OCI-LY7 (cell line): ENCODE results near the gene NTM. TPM values are rescaled to one million over a fixed set of nuclear protein-coding genes. Genes with fewer than 3 reads are reported as not detected.

ENCODE experiments used
- BruUV-seq: library from RNA; stranded (reverse); fragments of 400-500 nt; replicated peaks from 2 replicates; lab custom pipeline; 2021; lab: Mats Ljungman, UMichigan
- CTCF ChIA-PET: fragments of 300-600 bp; sonication (Branson Sonifier 250); formaldehyde crosslinking; loops from one replicate; lab custom pipeline; 2022; ENCODE audit warnings: antibody characterized with exemption; ENCODE audit not compliant: unreplicated experiment; lab: Charles Lee
- POLR2A ChIA-PET: fragments of 300-600 bp; sonication (Branson Sonifier 250); formaldehyde crosslinking; loops from one replicate; lab custom pipeline; 2022; ENCODE audit warnings: antibody characterized with exemption; lab: Charles Lee
- DNase-seq: peaks from one replicate; pipeline ENCODE4 v3.0.0-alpha.2; 2015; ENCODE audit warnings: low spot score
- H2AFZ ChIP-seq: fragments of 200-600 bp; sonication (generic), shearing (Covaris generic); 2 replicates; pipeline ENCODE4 v1.6.1; 2014; ENCODE audit warnings: mild to moderate bottlenecking, antibody characterized with exemption, low read length, moderate library complexity
- H3K27ac ChIP-seq: fragments of 200-600 bp; sonication (generic); 2 replicates; pipeline ENCODE4 v1.5.1; 2014; ENCODE audit warnings: mixed run types, low read depth, mild to moderate bottlenecking, moderate library complexity, low read length, inconsistent platforms; ENCODE audit not compliant: poor library complexity, severe bottlenecking
- H3K36me3 ChIP-seq: fragments of 200-600 bp; sonication (generic); 2 replicates; pipeline ENCODE4 v1.6.1; 2014; ENCODE audit warnings: mild to moderate bottlenecking, antibody characterized with exemption, low read length, moderate library complexity, mixed read lengths; ENCODE audit not compliant: insufficient read depth
- H3K4me1 ChIP-seq: fragments of 200-600 bp; sonication (generic); 2 replicates; pipeline ENCODE4 v1.5.1; 2014; ENCODE audit warnings: mild to moderate bottlenecking, low read length; ENCODE audit not compliant: insufficient read depth, poor library complexity, severe bottlenecking
- H3K4me2 ChIP-seq: fragments of 200-600 bp; sonication (generic); 2 replicates; pipeline ENCODE4 v1.6.1; 2014; ENCODE audit warnings: mild to moderate bottlenecking, low read length
- H3K4me3 ChIP-seq: fragments of 200-600 bp; sonication (generic); 2 replicates; pipeline ENCODE4 v1.5.1; 2014; ENCODE audit warnings: mild to moderate bottlenecking, low read depth, low read length; ENCODE audit not compliant: poor library complexity, severe bottlenecking
- H3K79me2 ChIP-seq: fragments of 200-600 bp; sonication (generic); 2 replicates; pipeline ENCODE4 v1.6.1; 2016; ENCODE audit warnings: low read depth, mild to moderate bottlenecking, low read length, moderate library complexity, mixed read lengths; ENCODE audit not compliant: insufficient read depth
- H3K9me2 ChIP-seq: fragments of 200-600 bp; sonication (generic); 2 replicates; pipeline ENCODE4 v1.6.1; 2016; ENCODE audit warnings: mild to moderate bottlenecking, low read length, mixed read lengths; ENCODE audit not compliant: insufficient read depth
- H3K9me3 ChIP-seq: fragments of 200-600 bp; sonication (generic); 2 replicates; pipeline ENCODE4 v1.6.1; 2014; ENCODE audit warnings: mild to moderate bottlenecking, mixed run types, low read length, mixed read lengths
- H4K20me1 ChIP-seq: fragments of 200-600 bp; sonication (generic); 2 replicates; pipeline ENCODE4 v1.6.1; 2014; ENCODE audit warnings: mild to moderate bottlenecking, antibody characterized with exemption, low read length, moderate library complexity, mixed read lengths; ENCODE audit not compliant: insufficient read depth
- EZH2phosphoT487 ChIP-seq: fragments of 200-600 bp; sonication (generic); IDR thresholded peaks from 2 replicates; pipeline ENCODE4 v1.6.1; 2018; ENCODE audit warnings: low read depth, borderline replicate concordance, mild to moderate bottlenecking, mixed run types, antibody characterized with exemption, low read length, moderate library complexity, mixed read lengths
- intact Hi-C: fragments of 100-400 bp; cut with micrococcal nuclease; formaldehyde crosslinking; loops from one replicate; pipeline ENCODE4 v1.10.0; 2022; ENCODE audit not compliant: unreplicated experiment
- total RNA-seq, 2 experiments: library from RNA; depleted of rRNA in 1 of 2; stranded (reverse); fragments of >200 nt in 1 of 2; shearing (Covaris generic) in 1 of 2; gene quantifications; 2 replicates each; pipeline ENCODE4 v1.2.3, GENCODE V29; 2014 to 2022
- TF ChIP-seq, protein P1 (sequence below): fragments of 200-600 bp; sonication (generic); conservative IDR thresholded peaks from 2 replicates; pipeline ENCODE4 v1.5.1; 2014; ENCODE audit warnings: mild to moderate bottlenecking, antibody characterized with exemption, low read length, moderate library complexity, mixed read lengths

NTM gene
- total RNA-seq, 2 experiments from 2014 or later: not detected

DNA sequence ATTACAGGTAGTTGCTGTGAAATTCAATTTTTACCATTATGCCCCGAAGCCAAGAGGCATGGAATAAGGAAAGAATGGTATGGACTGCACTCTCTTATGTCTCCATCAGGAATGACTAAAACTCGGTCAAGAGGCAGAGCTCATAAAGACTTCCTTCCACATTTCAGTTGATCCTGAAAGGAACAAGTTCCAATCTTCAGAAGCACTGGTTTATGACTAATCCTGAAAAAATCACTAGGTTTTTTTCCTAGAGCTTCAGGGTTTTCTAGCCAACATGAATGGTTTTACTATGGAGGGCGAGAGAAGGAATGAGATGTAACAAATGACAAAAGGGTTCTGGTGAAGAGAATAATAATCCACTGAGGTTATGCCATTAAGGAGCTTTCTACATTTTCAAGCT lies 832.2 kb downstream of the NTM start:
- Histone ChIP-seq H3K4me3 (no peak overlapping the region), H3K79me2 (no peaks in the 10 kb centered on the region), H4K20me1 (no peaks in the 10 kb centered on the region), H3K4me2 (no peak overlapping the region), H3K27ac (no peak overlapping the region), H3K4me1 (no peaks in the 10 kb centered on the region), H3K9me3 (no peaks in the 10 kb centered on the region), H3K9me2 (no peaks in the 10 kb centered on the region), H2AFZ (no peak overlapping the region), H3K36me3 (no peaks in the 10 kb centered on the region)
- no TSS peak for BruUV-seq
- POLR2A ChIA-PET: no interaction called here
- TF ChIP-seq EZH2phosphoT487: no peak
- TF ChIP-seq, protein P1, sequence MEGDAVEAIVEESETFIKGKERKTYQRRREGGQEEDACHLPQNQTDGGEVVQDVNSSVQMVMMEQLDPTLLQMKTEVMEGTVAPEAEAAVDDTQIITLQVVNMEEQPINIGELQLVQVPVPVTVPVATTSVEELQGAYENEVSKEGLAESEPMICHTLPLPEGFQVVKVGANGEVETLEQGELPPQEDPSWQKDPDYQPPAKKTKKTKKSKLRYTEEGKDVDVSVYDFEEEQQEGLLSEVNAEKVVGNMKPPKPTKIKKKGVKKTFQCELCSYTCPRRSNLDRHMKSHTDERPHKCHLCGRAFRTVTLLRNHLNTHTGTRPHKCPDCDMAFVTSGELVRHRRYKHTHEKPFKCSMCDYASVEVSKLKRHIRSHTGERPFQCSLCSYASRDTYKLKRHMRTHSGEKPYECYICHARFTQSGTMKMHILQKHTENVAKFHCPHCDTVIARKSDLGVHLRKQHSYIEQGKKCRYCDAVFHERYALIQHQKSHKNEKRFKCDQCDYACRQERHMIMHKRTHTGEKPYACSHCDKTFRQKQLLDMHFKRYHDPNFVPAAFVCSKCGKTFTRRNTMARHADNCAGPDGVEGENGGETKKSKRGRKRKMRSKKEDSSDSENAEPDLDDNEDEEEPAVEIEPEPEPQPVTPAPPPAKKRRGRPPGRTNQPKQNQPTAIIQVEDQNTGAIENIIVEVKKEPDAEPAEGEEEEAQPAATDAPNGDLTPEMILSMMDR: no peak
- DNase-seq: no peak
- CTCF ChIA-PET: no interaction called here
- intact Hi-C loops: no loop called here

DNA sequence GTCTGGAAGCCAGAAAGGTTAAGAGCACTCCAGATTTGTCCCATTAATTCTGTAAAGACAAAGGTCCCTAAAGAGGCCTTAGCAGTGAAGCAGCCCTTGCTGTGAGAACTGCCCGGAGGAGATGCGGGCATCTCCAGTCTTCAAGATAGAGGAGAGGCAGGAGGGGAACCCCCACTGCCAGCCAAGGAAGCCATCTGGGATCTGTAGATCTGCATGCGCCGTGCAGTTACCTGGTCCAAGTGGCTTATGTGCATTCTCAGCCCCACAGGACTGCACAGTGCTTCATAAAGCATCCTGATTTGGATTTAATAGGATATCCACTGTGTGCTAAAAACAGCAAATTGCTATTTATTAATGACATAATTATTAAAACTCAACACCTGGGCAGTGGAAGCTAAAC lies 834.6 kb downstream of the NTM start:
- no peaks in the 10 kb centered on the region for H4K20me1 ChIP-seq
- H3K4me1 ChIP-seq: no peaks in the 10 kb centered on the region
- H3K79me2 ChIP-seq: no peaks in the 10 kb centered on the region
- no peak for TF ChIP-seq EZH2phosphoT487
- TF ChIP-seq, protein P1: no peak
- H3K36me3 ChIP-seq: no peaks in the 10 kb centered on the region
- no peak overlapping the region for H3K27ac ChIP-seq
- H2AFZ ChIP-seq: no peak overlapping the region
- H3K4me2 ChIP-seq: no peak overlapping the region
- no peak overlapping the region for H3K4me3 ChIP-seq
- no peaks in the 10 kb centered on the region for H3K9me2 ChIP-seq
- no peaks in the 10 kb centered on the region for H3K9me3 ChIP-seq
- POLR2A ChIA-PET: no interaction called here
- intact Hi-C loops: no loop called here
- no peak for DNase-seq
- BruUV-seq: no TSS peak
- CTCF ChIA-PET: no interaction called here

DNA sequence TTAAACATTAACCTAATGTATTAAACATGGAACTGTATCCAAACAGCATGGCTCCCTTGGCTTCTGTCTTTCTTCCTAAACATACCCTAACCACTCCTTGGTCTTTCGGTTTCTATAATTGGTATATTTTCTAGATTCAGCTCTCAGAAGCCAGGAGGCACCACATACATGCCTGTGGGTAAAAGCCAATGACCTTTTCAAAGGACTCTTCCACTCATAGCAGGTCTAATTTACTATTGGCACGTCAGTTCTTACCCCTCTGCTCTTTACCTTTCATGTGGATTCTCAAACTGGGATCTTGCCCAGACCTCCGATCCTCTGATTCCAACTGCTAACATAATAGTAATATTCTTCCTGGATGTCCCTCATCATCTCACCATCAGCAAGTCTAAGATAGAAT lies 835.1 kb downstream of the NTM start:
- DNase-seq: no peak
- no TSS peak for BruUV-seq

More for the DNA sequence above, 835.1 kb downstream of the NTM start:
- H3K9me2 ChIP-seq: no peaks in the 10 kb centered on the region
- intact Hi-C loops: no loop called here
- no peak for TF ChIP-seq EZH2phosphoT487
- TF ChIP-seq, protein P1: no peak
- ChIA-PET POLR2A (no interaction called here), CTCF (no interaction called here)
- H3K79me2 ChIP-seq: no peaks in the 10 kb centered on the region
- no peak overlapping the region for H3K4me2 ChIP-seq
- no peaks in the 10 kb centered on the region for H4K20me1 ChIP-seq
- H3K27ac ChIP-seq: no peak overlapping the region
- H3K36me3 ChIP-seq: no peaks in the 10 kb centered on the region
- no peak overlapping the region for H3K4me3 ChIP-seq
- no peaks in the 10 kb centered on the region for H3K9me3 ChIP-seq
- H2AFZ ChIP-seq: no peak overlapping the region
- no peaks in the 10 kb centered on the region for H3K4me1 ChIP-seq
